HG03280 (cell line): Measurements from ENCODE around the gene NMD3.
"Not testable (repeated sequence)": the region's sequence is repeated elsewhere in the genome, so short reads cannot be mapped to it uniquely, and the experiment has no call there.

Source experiments
- ATAC-seq: cut with Tn5 transposase; IDR thresholded peaks from one replicate; pipeline ENCODE4 v1.9.1; 2021; ENCODE audit warnings: mild to moderate bottlenecking, moderate library complexity; ENCODE audit not compliant: unreplicated experiment

The NMD3 gene

DNA sequence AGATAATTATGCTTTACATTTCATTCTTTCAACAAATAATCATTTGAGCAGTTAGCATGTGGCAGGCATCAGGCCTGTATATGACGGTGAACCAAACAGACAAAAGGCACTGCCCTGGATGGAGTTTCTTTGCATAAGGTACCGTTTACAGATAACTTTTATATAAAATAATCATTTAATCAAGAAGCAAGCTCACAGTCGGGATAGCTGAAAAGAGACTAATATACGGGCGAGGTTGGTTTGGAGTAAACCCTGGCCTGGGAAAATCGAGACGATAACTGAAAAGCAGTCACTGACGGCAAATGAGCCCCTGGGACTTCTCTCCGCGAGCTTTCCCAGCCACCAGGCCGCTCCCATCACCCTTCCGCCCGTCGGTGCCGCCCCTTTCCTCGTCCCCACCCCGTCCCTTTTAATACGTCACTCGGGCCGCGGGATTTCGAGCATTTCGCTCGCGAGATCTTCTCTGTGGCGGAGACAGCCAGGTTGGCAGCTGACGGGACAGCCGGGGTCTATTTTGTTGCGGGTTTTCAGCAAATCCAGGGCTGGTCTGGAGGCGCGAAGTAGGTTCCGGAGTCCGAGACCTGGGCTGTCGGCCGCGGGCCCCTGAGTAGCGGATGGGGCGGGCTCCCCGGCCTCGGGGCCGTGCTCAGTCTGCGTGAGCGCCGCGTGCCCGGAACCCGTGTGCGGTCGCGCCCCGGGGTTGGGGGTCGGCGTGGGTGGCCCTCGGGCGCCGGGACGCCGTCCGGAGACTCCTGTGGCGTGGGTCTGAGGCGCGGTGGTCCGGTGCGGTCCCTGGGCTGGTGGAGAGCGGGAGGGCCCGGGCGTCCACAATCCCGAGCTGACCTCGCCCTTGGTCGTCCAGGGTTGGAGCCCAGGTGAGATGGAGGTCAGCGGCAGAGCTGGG is at the start of gene NMD3:
Gene NMD3 (plus strand): TSS at position 462 of the 904 bp plus-strand sequence. CDS start 703 bp downstream, outside the sequence.
- ATAC-seq = peak; percentile 100

DNA sequence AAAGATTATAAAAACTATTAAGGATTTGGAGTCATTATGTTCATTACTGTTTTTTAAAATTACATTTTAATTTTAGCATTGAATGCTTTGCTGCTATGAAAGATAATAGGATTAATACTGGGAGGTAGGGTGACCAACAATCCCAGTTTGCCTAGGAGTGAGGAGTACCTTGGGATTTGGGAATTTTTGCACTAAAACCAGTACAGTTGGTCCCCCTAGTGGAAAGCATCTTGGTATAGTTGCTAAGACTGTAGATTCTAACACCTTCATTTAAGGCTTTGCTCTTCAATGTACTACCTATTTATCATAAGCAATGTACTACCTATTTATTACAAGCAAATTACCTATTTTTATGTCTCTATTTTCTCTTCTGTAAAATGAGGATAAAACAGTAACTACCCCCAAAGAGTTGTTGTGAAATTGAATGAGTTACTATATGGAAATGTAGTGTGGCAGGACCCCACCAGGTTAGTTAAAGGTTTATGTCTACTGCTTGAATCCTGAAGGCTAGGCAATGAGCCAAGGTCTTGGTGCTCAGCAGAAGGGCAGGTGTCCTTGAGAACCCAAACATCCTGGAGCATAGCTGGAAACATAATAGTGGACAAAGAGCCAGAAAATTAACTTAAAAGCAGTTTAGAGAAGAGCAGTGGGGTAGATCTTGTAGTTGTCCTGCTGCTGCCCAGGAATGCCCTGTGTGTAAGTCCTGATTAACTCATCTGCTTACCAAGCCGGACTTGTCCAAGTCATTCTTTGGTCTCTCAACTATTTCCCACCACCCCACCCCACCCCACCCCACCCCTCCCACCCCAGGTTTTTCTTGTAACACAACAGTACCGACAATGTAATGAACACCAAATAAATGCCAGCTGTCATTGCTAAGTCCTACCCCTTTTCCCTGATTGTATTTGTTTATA is 49.2 kb upstream of the NMD3 start:
- no peak for ATAC-seq

DNA sequence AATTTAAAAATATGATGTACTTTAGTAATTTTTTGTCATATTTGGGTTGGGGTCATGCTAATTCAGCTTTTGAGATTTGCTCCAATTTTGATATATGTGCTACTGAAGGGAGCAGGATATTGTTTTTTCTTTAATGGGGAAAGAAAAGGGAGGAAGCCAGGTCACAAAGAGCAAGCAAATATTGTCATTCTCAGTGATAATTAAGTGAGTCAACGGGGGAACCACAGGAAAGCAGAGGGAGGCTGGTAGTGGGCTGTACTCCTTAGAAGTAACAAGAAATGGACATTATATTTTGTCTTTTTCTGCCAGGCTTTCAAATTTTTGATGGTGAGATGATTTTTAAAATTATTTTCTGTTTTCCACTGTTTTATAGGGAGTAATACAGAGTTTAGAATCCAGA is 45.6 kb upstream of the NMD3 start:
- ATAC-seq = no peak

DNA sequence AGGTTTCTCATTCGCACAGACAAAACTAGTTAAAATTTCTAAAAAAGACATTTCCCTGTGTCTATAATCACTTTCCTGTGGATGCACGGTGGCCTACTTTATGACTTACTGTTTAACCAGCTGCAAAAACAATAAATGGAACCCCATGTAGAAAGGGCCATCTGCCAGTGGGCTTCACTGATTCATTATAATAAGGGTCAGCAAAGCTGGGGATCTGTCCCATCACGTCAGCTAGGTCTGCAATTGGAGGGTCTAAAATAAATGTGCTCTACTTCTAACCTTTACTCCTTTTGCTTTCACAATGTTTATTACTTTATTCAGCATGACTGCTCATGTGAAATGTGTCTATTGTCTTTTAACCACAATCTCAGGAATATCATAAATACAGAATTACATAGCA is 43.1 kb upstream of the NMD3 start:
- no peak for ATAC-seq

DNA sequence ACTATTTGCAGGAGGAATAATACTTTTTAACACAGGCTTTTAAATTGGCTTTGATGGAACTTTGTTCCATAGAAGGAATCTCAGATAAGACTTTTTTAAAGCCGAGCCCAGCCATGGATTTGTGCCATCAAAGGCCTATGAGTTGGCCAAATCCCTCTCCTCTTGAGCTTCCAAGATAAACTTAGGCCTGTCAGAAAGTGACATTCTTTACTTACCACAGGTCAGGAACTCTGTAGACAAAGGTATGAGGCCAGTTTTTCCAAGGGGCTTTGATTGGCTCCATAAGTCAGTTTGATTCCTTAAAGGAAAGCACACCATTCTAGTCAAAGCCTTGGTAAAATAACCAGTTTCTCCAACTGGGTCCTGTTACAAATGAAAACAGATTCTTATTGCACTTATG is 39.7 kb upstream of the NMD3 start:
- not testable (repeated sequence) for ATAC-seq

DNA sequence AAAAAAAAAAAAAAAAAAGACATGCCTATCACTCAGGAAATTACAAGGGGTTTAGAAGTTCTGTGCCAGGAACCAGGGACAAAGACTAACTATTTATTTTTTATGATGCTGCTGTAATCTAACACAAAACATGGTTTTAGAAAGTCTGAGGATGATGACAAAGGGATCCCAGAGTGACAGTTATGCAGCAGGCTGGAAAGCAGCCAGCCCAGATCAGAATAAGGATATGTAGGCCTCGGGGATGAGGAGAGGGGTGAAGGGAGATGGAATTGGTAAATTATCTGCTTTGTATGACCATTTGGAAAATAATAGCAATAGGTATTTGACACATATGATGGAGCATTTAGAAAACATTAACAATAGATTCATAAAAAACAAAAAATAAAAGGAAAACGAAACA is 34.1 kb upstream of the NMD3 start:
- ATAC-seq = no peak

DNA sequence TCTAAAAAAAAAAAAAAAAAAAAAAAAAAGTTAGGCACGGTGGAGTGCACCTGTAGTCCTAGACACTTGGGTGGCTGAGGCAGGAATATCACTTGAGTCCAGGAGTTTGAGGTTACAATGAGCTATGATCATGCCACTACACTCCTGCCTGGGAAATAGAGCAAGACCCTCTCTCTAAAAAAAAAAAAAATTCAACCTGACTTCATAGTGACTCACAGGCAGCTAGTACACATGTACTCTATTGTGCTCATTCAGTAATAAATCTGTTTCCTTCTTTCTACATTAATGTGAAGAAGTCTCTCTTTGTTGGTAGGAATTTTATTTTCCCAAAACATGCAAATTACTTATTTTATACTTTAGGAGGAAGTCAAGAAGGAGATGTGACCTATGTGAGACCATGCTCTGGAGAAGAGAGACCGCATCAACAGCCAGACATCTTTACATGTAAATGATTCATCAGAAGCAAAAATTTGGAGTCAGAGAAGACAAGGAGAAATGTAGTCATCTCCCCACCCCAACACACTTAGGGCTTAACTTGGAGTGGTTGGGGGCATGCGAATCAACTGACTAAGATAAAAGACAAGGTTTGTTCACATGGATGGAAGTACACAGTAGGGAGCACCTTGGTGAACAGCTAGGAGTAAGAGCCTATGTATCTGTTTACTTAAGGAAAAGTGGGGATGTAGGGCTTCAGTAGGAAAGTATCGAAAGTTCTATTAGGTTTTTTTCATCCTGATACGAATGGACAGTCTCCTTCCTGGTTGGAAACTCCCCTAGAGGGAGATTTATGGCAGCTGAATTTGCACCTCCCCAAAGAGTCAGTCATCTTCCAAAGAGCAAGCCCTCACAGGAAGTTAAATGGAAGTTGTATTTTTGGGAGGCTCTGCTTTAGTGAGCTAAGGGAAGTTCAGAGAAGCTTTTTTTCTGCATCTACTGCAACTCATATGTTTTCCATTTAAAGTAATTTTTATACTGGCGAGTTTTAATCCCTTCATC is 23.0 kb upstream of the NMD3 start:
- no peak for ATAC-seq

DNA sequence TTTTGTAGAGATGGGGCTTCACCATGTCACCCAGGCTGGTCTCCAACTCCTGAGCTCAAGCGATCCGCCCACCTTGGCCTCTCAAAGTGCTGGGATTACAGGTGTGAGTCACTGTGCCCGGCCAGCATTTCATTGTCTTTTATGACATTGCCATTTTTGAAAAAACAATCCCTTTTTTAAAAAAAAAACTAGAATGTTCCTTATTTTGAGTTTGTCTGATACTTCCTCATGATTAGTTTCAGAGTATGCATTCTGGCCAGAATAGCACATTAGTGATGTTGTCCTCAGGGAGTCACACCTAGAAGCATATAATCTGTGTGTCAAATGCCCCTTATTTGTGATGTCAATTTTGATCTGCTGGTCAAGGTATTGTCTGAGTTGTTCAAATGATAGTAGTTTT is 21.2 kb upstream of the NMD3 start:
- ATAC-seq = no peak

DNA sequence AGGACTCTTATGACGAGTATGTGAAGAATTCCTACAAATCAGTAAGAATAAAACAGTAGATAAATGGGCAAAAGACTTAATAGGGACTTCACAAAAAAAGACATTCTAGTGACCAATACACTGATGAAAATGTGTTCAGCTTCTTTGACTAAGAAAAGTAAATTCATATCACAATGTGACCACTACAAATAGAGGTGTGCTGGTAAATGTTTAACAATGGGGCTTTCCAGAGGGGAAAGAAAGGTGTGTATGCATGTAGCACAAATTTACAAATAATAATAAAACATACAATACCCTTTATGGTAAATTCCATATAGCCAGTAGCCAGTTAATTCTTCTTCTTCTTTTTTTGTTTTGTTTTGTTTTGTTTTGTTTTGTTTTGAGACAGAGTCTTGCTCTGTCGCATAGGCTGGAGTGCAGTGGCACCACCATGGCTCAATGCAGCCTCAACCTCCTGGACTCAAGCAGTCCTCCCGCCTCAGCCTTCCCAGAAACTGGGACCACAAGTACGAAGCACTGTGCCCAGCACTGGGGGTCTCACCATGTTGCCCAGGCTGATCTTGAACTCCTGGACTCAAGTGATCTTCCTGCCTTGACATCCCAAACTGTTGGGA is 17.5 kb upstream of the NMD3 start:
- ATAC-seq = no peak

DNA sequence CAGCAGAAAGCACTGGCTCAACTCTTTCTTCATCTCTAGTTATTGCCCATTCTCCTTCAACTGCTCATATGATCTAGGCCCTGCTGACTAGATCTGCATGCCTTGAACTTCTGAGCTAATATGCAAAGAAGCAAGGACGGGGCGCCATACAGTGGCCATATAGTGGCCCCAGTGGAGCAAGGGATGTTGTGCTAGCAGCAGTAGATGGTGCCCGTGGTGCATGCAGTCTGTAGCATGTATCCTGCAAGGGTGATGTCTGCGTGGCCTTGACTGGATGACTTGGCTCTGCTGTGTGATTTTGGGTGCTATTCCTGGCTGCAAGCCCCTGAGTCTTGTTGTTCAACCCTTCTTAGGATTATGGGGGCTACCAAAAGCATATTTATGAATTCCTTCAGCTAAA is 12.2 kb upstream of the NMD3 start:
- no peak for ATAC-seq

DNA sequence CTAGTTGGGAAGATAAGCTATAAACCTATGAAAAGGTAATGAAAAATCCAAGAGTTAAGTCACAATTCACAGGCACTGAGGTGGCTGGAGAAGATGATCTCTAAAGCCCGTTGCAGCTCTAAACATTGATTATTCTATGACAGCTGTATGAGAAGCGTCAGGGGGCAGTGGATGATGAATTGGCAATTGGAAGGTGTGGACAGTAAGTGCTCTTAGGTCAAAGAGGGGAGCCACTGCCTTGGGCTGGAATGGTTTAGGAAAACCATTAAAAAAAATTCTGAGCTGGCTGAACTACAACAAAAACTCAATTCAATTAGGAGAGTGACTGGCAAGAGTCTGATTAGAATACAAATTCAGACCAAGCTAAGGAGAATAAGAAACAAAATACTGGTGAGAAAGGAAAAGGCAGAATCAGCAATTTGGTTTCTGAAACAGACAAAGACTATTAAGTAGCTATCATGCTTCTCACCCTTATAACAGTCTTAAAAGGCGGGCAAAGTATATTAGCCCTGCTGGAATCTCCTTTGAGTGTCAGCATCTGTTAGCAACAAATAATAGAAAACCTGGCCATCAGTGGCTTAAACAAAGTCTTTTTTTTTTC is 8.8 kb upstream of the NMD3 start:
- no peak for ATAC-seq

DNA sequence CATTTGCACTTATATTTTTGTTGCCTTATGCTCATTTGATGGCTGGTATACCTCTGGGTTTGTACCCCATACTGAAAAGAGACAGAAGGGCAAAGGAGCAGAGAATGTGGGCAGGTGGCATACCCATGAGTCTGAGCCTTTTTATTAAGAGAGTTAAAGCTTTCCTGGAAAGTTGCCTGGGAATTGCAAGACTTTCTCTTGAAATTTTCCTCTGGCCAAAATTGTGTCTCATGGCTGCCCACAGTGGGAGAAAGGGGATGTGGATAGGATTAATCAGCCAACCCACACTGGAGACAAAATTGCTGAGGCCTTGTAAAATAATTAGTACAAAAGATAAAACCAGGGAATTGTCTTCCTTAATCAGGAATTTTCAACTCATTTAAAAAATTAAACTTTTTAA is 8.2 kb upstream of the NMD3 start:
- no peak for ATAC-seq

DNA sequence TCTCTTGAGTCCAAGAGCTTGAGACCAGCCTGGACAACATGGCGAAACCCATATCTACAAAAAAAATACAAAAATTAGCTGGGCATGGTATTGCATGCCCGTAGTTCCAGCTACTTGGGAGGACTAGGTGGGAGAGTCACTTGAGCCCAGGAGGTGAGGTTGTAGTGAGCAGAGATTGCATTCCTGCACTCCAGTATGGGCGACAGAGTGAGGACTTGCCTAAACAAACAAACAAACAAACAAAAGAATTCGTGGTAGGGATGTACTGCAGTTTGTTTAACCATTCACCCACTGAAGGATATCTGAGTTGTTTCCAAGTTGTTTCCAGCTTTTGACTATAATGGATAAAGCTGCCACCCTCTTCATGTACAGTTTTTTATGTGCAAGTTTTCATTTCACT is 7.5 kb upstream of the NMD3 start:
- ATAC-seq = no peak

DNA sequence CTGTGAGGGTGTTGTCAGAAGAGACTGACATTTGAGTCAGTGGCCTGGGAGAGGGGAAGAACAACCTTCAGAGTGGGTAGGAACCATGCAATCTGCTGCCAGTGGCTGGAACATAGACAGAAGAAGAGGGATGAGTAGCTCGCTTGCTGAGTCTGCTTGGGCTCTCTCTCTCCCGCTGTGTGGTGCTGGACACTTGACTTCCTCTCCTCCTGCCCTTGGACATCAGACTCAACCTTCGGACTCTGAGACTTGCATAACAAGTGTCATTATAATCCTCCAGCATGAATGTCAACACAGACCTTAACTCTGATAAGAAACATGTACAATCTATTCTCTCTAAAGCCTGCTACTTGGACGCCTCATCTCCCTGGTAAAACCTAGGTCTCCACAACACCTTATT is 5.9 kb upstream of the NMD3 start:
- no peak for ATAC-seq

DNA sequence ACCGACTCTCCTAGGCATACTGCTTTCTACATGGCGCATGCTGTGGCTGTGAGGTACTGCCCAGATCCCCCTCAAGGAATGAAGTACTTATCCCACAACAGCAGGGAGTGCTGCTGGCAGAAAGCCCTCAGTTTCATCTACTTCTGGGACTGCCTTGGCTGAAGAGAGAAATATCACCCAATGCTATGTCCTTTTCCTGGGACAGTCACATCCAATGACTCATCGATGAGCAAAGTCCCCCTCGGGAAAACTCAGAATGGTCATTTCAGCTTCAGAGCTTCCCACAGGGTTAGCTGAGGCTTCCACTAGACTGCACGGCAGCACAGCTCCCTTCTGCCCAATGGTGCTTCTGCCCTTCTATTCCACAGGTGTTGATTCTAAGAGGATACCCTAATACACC is 3.6 kb upstream of the NMD3 start:
- ATAC-seq = no peak

DNA sequence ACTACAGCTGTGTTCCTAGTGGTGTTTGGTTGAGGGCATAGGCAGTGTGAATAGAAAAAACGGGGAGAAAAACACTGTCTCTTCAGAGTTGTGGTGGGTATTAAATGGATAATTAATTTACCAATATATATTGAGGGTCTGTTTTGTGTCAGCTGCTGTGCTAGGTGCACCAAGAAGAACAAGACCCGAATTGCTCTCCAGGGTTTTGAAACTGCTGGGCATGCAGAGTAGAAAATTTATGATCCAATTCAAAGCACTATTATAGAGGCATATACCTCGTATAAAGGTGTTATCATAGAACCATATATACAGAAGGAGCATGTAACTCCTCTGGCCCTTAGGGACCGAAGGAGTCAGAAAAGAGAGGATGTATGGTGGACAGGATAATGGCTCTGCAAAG is 1.6 kb upstream of the NMD3 start:
- no peak for ATAC-seq

DNA sequence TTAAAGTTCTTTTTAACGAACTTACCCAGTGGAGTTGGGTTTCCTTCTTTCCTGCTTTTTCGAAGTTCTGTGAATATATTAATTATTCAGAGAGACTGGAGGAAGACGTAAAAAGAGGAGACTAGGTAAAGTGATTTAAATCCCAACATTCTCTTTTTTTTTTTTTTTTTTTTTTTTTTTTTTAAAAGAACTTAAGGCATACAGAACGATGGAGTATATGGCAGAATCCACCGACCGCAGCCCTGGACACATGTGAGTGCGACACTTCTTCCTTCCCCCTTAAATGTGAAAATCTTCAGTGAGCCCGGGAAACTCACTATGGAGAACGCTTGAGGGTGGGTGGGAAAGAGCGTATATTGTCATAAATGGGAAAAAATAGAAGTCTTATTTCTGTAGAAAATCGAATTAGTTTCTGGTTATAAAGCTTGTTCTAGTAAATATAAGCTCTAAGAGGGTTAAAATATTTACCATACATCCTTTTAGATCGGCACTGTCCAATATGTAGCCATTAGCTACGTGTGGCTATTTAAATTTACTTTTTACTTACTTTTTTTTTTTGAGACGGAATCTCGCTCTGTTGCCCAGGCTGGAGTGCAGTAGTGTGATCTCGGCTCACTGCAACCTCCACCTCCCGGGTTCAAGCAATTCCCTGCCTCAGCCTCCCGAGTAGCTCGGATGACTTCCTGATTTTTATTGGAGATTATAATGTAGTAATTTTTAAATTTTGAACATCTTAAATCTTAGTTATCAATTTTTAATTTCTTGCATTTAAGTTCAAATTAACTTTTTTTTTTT is 892 bp downstream of the NMD3 start:
- ATAC-seq = no peak

DNA sequence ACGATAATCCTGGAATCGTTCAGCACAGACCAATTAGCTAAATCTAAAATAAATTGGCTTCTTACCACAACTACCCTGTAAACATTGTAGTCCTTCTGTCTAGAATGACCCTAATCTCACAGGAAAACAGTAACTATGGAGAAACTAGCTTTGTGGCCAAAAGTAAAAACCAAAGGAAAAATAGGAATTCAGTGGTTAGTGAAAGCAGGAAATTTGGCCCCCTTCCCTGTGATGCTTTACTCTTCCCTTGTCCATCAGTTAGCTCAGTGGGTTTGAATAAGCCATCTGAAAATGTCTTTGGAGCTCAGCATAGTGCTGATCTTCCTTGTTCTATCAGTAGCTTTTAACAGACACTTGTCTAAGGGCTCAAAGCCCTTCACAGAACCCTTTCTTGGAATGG is 1.6 kb downstream of the NMD3 start:
- ATAC-seq = no peak

DNA sequence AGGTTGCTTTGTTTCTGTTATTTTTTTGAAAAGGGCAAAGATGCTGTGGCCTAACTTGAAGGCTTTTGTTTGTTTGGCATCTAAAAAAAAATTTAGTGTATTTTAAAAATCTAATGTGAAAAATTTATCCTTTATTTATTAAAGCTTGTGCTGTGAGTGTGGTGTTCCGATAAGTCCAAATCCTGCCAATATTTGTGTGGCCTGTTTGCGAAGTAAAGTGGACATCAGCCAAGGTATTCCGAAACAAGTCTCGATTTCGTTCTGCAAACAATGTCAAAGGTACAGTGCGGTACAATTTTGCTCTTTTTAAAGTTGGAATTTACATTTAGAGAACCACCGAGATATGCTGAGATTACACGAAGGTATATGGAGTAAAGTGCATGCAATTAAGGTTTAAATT is 3.7 kb downstream of the NMD3 start:
- no peak for ATAC-seq
